ENCODE measurements around the gene KAT8. TPM values are rescaled to one million over a fixed set of nuclear protein-coding genes. Genes with fewer than 3 reads are reported as not detected.

Gene KAT8
- total and polyA plus RNA-seq, 2 of the 13 experiments (the other 11 are each of a cell fraction or from before 2014, with no cell fraction given), result 79.0 to 84.2 TPM

DNA sequence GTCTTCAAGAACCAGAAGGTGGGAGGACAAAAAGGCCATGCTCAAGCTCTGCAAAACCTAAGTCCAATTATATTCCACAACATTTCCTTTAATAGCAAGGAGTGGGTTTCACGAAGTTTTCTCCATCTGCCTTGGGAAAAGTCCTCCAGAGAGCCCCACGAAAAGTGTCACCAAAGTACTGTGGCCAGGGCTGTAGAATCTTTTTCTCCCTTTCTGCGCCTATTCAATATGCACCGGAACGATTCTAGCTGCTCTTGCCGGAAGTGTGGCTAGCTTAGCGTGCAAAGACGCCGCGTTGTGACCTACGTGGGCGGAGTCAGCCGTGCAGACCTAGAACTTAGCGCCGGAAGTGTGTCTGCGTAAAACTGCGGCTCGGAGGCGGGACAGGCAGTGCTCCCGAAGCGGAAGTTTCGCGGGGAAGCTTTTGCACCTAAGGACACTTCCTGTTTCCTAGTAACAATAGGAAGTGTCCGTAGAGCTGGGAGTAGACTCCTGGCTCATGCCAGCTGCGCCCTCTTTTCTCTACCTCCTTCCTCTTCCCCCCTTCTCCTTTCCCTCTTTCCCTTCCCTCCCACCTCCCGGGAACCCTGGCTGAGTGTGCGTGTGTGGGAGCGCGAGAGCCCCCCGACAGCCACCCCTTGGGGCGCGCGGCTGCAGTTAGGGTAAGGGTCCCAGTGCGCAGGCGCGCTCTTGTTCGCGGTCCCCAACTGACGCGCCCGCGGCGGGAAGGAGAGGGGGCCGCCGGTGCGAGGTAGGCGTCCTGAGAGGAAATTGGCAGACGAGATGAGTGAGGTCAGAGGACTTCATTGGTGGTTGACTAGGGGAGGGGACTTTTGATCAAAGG is 43.3 kb upstream of the KAT8 start, which contains the start of the genes ZNF646 and ZNF668 (continued):
- TF ChIP-seq SKI (IDR thresholded peaks at IDR 0.05; ENCODE audit: partially characterized antibody) (peak; percentile 45), ZNF891 (CRISPR knock-in tag; IDR thresholded peaks at IDR 0.05) (no peak), SP2 (CRISPR knock-in tag; IDR thresholded peaks at IDR 0.05) (peak; percentile 86), PHB2 (IDR thresholded peaks at IDR 0.05; ENCODE audit: partially characterized antibody) (no peak), YY1 (IDR thresholded peaks at IDR 0.05; ENCODE audit: insufficient read depth, insufficient replicate concordance, low read depth, low read length) (peak; percentile 67), EHMT2 (IDR thresholded peaks at IDR 0.05; ENCODE audit: borderline replicate concordance, low read depth, low read length) (no peak), ZNF263 (CRISPR knock-in tag; IDR thresholded peaks at IDR 0.05) (peak; percentile 100), ATF7 (IDR thresholded peaks at IDR 0.05) (no peak), ATF7 (CRISPR knock-in tag; IDR thresholded peaks at IDR 0.05) (0 out of 2 replicates have a peak, but pooled peaks have one; percentile 43), SRSF9 (IDR thresholded peaks at IDR 0.05; ENCODE audit: borderline replicate concordance, insufficient read depth, low read depth, low read length, poor library complexity, severe bottlenecking) (no peak), ZNF3 (CRISPR knock-in tag; IDR thresholded peaks at IDR 0.05) (no peak), NFATC3 (CRISPR knock-in tag; IDR thresholded peaks at IDR 0.05) (peak; percentile 94)
- TF ChIP-seq, protein P1, sequence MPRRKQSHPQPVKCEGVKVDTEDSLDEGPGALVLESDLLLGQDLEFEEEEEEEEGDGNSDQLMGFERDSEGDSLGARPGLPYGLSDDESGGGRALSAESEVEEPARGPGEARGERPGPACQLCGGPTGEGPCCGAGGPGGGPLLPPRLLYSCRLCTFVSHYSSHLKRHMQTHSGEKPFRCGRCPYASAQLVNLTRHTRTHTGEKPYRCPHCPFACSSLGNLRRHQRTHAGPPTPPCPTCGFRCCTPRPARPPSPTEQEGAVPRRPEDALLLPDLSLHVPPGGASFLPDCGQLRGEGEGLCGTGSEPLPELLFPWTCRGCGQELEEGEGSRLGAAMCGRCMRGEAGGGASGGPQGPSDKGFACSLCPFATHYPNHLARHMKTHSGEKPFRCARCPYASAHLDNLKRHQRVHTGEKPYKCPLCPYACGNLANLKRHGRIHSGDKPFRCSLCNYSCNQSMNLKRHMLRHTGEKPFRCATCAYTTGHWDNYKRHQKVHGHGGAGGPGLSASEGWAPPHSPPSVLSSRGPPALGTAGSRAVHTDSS (CRISPR knock-in tag; conservative IDR thresholded peaks at IDR 0.05), result 0 out of 2 replicates have a peak, but pooled peaks have one; percentile 48
- TF ChIP-seq, protein P2, sequence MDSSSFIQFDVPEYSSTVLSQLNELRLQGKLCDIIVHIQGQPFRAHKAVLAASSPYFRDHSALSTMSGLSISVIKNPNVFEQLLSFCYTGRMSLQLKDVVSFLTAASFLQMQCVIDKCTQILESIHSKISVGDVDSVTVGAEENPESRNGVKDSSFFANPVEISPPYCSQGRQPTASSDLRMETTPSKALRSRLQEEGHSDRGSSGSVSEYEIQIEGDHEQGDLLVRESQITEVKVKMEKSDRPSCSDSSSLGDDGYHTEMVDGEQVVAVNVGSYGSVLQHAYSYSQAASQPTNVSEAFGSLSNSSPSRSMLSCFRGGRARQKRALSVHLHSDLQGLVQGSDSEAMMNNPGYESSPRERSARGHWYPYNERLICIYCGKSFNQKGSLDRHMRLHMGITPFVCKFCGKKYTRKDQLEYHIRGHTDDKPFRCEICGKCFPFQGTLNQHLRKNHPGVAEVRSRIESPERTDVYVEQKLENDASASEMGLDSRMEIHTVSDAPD (CRISPR knock-in tag; IDR thresholded peaks at IDR 0.05), result peak; percentile 73
- TF ChIP-seq, protein P3, sequence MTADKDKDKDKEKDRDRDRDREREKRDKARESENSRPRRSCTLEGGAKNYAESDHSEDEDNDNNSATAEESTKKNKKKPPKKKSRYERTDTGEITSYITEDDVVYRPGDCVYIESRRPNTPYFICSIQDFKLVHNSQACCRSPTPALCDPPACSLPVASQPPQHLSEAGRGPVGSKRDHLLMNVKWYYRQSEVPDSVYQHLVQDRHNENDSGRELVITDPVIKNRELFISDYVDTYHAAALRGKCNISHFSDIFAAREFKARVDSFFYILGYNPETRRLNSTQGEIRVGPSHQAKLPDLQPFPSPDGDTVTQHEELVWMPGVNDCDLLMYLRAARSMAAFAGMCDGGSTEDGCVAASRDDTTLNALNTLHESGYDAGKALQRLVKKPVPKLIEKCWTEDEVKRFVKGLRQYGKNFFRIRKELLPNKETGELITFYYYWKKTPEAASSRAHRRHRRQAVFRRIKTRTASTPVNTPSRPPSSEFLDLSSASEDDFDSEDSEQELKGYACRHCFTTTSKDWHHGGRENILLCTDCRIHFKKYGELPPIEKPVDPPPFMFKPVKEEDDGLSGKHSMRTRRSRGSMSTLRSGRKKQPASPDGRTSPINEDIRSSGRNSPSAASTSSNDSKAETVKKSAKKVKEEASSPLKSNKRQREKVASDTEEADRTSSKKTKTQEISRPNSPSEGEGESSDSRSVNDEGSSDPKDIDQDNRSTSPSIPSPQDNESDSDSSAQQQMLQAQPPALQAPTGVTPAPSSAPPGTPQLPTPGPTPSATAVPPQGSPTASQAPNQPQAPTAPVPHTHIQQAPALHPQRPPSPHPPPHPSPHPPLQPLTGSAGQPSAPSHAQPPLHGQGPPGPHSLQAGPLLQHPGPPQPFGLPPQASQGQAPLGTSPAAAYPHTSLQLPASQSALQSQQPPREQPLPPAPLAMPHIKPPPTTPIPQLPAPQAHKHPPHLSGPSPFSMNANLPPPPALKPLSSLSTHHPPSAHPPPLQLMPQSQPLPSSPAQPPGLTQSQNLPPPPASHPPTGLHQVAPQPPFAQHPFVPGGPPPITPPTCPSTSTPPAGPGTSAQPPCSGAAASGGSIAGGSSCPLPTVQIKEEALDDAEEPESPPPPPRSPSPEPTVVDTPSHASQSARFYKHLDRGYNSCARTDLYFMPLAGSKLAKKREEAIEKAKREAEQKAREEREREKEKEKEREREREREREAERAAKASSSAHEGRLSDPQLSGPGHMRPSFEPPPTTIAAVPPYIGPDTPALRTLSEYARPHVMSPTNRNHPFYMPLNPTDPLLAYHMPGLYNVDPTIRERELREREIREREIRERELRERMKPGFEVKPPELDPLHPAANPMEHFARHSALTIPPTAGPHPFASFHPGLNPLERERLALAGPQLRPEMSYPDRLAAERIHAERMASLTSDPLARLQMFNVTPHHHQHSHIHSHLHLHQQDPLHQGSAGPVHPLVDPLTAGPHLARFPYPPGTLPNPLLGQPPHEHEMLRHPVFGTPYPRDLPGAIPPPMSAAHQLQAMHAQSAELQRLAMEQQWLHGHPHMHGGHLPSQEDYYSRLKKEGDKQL (CRISPR knock-in tag; IDR thresholded peaks at IDR 0.05; ENCODE audit: low read depth), result no peak; the same call in 1 of the 2 replicates
- TF ChIP-seq, protein P4, sequence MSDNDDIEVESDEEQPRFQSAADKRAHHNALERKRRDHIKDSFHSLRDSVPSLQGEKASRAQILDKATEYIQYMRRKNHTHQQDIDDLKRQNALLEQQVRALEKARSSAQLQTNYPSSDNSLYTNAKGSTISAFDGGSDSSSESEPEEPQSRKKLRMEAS (IDR thresholded peaks at IDR 0.05), result peak; percentile 89

All from HepG2 (cell line).